Activated CD8-positive, alpha-beta T cell treated with anti-CD3 and anti-CD28 coated beads, Interleukin-2, amount 10 ng/mL, durations not matched to agents 7 days and 5 days (primary cell): ENCODE measurements around the gene SKP2. TPM values are rescaled to one million over a fixed set of nuclear protein-coding genes. Genes with fewer than 3 reads are reported as not detected.

ENCODE experiments used
- ATAC-seq: fragments of 150-1000 bp; cut with Tn5 transposase; one replicate; pipeline ENCODE4 v1.10.0; 2021; ENCODE audit warnings: moderate library complexity
- CTCF ChIA-PET: fragments of 350-600 bp; sonication (Branson Sonifier 250); formaldehyde crosslinking; loops from one replicate; lab custom pipeline; 2021; ENCODE audit warnings: antibody characterized with exemption; lab: Charles Lee
- POLR2A ChIA-PET: fragments of 350-600 bp; sonication (Branson Sonifier 250); formaldehyde crosslinking; loops from one replicate; lab custom pipeline; 2021; ENCODE audit warnings: antibody characterized with exemption; lab: Charles Lee
- DNase-seq: peaks from one replicate; pipeline ENCODE4 v3.0.0-alpha.2; 2020
- H3K27ac Mint-ChIP-seq: one replicate; pipeline ENCODE4 v1.8.0; 2021; ENCODE audit warnings: mild to moderate bottlenecking, mixed read lengths
- H3K27me3 Mint-ChIP-seq: one replicate; pipeline ENCODE4 v1.8.0; 2021; ENCODE audit warnings: low read depth, mixed read lengths
- H3K36me3 Mint-ChIP-seq: one replicate; pipeline ENCODE4 v1.8.0; 2021; ENCODE audit warnings: low read depth, mixed read lengths
- H3K4me1 Mint-ChIP-seq: one replicate; pipeline ENCODE4 v1.8.0; 2021; ENCODE audit warnings: low read depth, mixed read lengths
- H3K4me3 Mint-ChIP-seq: one replicate; pipeline ENCODE4 v1.8.0; 2021; ENCODE audit warnings: mild to moderate bottlenecking, mixed read lengths
- H3K9me3 Mint-ChIP-seq: one replicate; pipeline ENCODE4 v1.8.0; 2022; ENCODE audit warnings: mixed read lengths; ENCODE audit not compliant: insufficient read depth
- total RNA-seq, 2 experiments: library from RNA; stranded (reverse); gene quantifications; one replicate each; pipeline ENCODE4 v1.2.3, GENCODE V29; 2021

The SKP2 gene
- total RNA-seq, 2 experiments from 2014 or later, result 54.6 to 61.4 TPM

- H3K27ac Mint-ChIP-seq, result no peak overlapping the region
- H3K27me3 Mint-ChIP-seq, result no peaks in the 10 kb centered on the region
- no peaks in the 10 kb centered on the region for H3K9me3 Mint-ChIP-seq
- DNase-seq, result no peak
- H3K4me1 Mint-ChIP-seq, result peaks cover 23% of the 10 kb centered on the region
- ChIA-PET POLR2A (interaction anchor here (0.8 kb wide), 1 partner anchor 9 kb away, joined by 3 read pairs; the partner anchor contains the start of genes LMBRD2 and SKP2), CTCF (no interaction called here)
- H3K4me3 Mint-ChIP-seq, result no peak overlapping the region
- no peak for ATAC-seq
- peaks cover 63% of the 10 kb centered on the region for H3K36me3 Mint-ChIP-seq
Measured at GRCh38 chr5:36160617-36161016, 8.7 kb downstream of the SKP2 start.

GRCh38 chr5:36161361-36161760 lies 9.4 kb downstream of the SKP2 start:
- Mint-ChIP-seq H3K4me3 (no peak overlapping the region), H3K27ac (no peak overlapping the region), H3K36me3 (peaks cover 59% of the 10 kb centered on the region), H3K27me3 (no peaks in the 10 kb centered on the region), H3K9me3 (no peaks in the 10 kb centered on the region), H3K4me1 (peaks cover 18% of the 10 kb centered on the region)
- no peak for ATAC-seq
- ChIA-PET CTCF (no interaction called here), POLR2A (interaction anchor here (0.8 kb wide), 1 partner anchor 10 kb away, joined by 3 read pairs; the partner anchor contains the start of genes LMBRD2 and SKP2)
- no peak for DNase-seq

DNA sequence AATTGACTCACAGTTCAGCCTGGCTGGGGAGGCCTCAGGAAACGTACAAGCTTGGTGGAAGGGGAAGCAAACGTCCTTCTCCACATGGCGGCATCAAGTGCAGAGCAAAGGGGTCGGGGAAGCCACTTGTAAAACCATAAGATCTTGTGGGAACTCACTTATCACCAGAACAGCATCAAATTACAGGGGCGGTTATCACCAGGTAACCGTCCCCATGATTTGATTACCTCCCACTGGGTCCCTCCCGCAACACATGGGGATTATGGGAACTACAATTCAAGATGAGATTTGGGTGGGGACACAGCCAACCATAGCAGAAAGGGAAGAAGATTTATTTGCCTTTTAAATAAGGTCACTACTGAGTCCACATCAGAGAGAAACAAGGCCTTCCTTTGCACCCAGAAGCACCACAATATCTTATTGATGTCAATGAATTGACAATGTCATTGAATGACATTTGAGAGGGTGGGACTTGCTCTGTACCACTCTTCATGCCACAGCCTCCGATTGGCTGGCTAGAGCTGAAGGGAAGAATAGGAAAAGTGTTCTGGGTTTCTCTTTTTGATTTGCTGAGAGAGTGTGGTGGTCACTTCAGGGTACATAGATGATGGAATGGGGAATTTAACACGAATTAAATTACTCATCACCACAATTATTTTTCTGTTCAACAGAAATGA lies 11.0 kb downstream of the SKP2 start:
- ATAC-seq, result no peak
- no peaks in the 10 kb centered on the region for H3K9me3 Mint-ChIP-seq
- no peak overlapping the region for H3K27ac Mint-ChIP-seq
- H3K4me1 Mint-ChIP-seq, result peaks cover 16% of the 10 kb centered on the region
- no peak for DNase-seq
- no peaks in the 10 kb centered on the region for H3K27me3 Mint-ChIP-seq
- no peak overlapping the region for H3K4me3 Mint-ChIP-seq
- peaks cover 59% of the 10 kb centered on the region for H3K36me3 Mint-ChIP-seq
- ChIA-PET POLR2A (no interaction called here), CTCF (no interaction called here)

DNA sequence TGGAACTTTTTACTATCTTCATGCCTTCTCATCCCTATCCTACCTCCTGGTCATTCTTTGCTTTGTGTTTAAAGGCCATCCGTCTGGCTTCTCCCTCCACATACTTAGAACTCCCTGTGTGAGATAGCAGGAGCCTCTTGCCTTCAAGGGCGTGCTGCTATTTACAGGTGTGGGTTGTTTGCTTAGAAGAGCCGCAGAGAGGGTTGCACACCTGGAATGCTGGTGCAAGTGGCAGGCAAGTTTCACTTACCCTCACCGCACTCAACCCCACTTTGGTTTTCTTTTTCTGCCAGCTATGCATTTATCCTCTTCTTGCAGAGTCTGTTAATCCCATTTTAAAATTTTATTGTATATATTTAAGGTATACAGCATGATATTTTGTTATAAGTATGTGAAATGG lies 12.6 kb downstream of the SKP2 start:
- H3K4me1 Mint-ChIP-seq, result peaks cover 20% of the 10 kb centered on the region
- H3K36me3 Mint-ChIP-seq, result peaks cover 61% of the 10 kb centered on the region
- ChIA-PET POLR2A (no interaction called here), CTCF (interaction anchor here (2.4 kb wide), 1 partner anchor 86 kb away, joined by 5 read pairs; no protein-coding TSS in a partner anchor)
- no peaks in the 10 kb centered on the region for H3K9me3 Mint-ChIP-seq
- ATAC-seq, result no peak
- no peak overlapping the region for H3K4me3 Mint-ChIP-seq
- no peaks in the 10 kb centered on the region for H3K27me3 Mint-ChIP-seq
- no peak overlapping the region for H3K27ac Mint-ChIP-seq
- no peak for DNase-seq

DNA sequence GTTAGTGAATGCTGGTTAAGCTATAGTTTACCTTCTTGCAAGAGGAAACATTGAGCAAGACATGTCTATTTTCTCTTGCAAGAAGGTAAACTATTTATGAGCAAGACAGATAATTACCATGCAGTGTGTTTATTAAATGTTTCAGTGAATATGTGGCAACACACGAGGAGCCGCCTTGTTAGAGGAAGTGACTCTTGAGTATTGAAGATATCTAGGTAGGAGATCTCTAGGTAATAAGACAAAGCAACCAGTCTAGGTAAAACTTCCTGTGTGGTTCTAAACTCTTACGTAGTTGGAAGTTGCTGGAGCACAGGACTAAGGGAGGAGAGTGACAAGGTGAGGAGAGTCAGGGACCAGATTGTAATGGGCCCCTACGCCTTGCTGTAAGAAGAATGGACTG lies 16.8 kb downstream of the SKP2 start:
- no peak for ATAC-seq
- POLR2A ChIA-PET, result interaction anchor here (0.6 kb wide), 1 partner anchor 31 kb away, joined by 4 read pairs; no protein-coding TSS in a partner anchor

GRCh38 chr5:36170832-36171424 lies 19.0 kb downstream of the SKP2 start:
- ATAC-seq (no peak), DNase-seq (no peak)
- no peaks in the 10 kb centered on the region for H3K27me3 Mint-ChIP-seq
- H3K36me3 Mint-ChIP-seq, result peaks cover 65% of the 10 kb centered on the region
- no peak overlapping the region for H3K27ac Mint-ChIP-seq
- ChIA-PET CTCF (no interaction called here), POLR2A (no interaction called here)
- H3K9me3 Mint-ChIP-seq, result no peaks in the 10 kb centered on the region
- no peak overlapping the region for H3K4me3 Mint-ChIP-seq
- H3K4me1 Mint-ChIP-seq, result peaks cover 12% of the 10 kb centered on the region

More for the DNA sequence above, 16.8 kb downstream of the SKP2 start:
- Mint-ChIP-seq H3K4me3 (no peak overlapping the region), H3K36me3 (peaks cover 63% of the 10 kb centered on the region), H3K27me3 (no peaks in the 10 kb centered on the region), H3K9me3 (no peaks in the 10 kb centered on the region), H3K4me1 (peaks cover 12% of the 10 kb centered on the region), H3K27ac (peak overlapping the region; percentile 65)
- CTCF ChIA-PET, result interaction anchor here (1.7 kb wide), 1 partner anchor 16 kb away, joined by 4 read pairs; the partner anchor contains the start of genes LMBRD2 and SKP2
- no peak for DNase-seq

DNA sequence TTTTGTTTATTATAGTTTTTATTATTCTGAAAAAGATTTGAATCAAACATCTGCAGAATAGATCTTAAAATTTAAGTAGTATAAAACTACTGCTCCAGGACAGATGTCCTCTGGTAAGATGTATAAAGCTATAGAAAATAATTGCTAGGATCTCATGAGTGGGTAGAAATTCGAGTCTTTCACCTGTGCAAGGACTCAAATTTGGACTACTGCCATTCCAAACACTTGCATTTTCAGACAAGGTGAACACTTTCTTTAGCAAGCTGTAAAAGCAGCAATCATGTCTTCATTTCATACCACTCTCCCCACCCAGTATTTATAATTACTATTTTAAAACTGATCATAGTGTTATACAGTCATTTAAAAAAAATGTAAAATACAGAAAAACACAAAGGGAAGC lies 20.7 kb downstream of the SKP2 start:
- ChIA-PET POLR2A (no interaction called here), CTCF (interaction anchor here (1.1 kb wide), 1 partner anchor 94 kb away, joined by 3 read pairs; no protein-coding TSS in a partner anchor)
- Mint-ChIP-seq H3K27me3 (no peaks in the 10 kb centered on the region), H3K27ac (no peak overlapping the region), H3K9me3 (no peaks in the 10 kb centered on the region), H3K4me1 (peaks cover 16% of the 10 kb centered on the region), H3K36me3 (peaks cover 61% of the 10 kb centered on the region), H3K4me3 (no peak overlapping the region)
- DNase-seq (no peak), ATAC-seq (no peak)

DNA sequence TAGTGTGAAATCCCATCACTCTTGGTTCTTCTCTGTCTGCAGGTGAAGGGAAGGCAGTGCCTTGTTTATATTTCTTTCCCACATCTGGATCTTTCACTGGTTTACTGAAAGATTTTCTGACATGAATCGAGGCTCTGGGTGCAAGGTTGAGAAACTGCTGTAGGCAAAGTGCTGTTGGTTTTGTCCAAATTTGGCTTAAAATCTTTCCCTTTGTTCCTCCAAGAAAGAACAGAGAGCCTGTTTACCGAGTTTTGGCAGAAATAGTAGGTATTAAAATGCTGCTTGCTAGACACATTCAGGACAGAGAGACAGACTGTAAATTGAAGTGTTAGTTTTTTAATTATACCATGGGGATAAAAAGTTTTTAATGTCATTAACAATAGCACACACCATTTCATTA lies 21.5 kb downstream of the SKP2 start:
- H3K27me3 Mint-ChIP-seq, result no peaks in the 10 kb centered on the region
- no peak overlapping the region for H3K4me3 Mint-ChIP-seq
- ATAC-seq (no peak), DNase-seq (no peak)
- CTCF ChIA-PET, result interaction anchor here (1.5 kb wide), 1 partner anchor 22 kb away, joined by 3 read pairs; no protein-coding TSS in a partner anchor
- POLR2A ChIA-PET, result no interaction called here
- H3K36me3 Mint-ChIP-seq, result peaks cover 55% of the 10 kb centered on the region
- peaks cover 9% of the 10 kb centered on the region for H3K4me1 Mint-ChIP-seq
- H3K27ac Mint-ChIP-seq, result no peak overlapping the region
- H3K9me3 Mint-ChIP-seq, result no peaks in the 10 kb centered on the region

DNA sequence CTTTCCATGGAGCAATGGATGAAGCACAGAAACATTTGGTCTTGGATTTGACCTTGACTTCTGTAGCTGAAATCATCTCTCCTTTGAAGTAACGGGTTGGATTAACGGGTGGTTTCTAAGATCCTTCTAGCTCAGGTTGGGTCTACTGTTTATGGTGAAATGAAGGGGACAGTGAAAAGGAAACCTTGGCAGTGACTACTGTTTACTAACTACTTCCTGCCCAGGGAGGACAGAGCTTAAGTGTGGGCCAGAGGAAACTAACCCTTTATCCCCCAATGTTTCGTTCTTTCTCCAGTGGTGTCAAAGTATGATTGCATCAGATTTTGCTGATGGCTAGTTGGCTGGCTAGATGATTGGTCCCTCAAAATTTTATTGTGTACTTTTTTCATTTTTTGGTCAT lies 22.2 kb downstream of the SKP2 start:
- no peak overlapping the region for H3K4me3 Mint-ChIP-seq
- peak overlapping the region; percentile 37 for H3K27ac Mint-ChIP-seq
- DNase-seq, result no peak
- ChIA-PET CTCF (interaction anchor here (1.5 kb wide), 1 partner anchor 23 kb away, joined by 3 read pairs; no protein-coding TSS in a partner anchor), POLR2A (no interaction called here)
- peaks cover 4% of the 10 kb centered on the region for H3K4me1 Mint-ChIP-seq
- ATAC-seq, result no peak
- no peaks in the 10 kb centered on the region for H3K27me3 Mint-ChIP-seq
- no peaks in the 10 kb centered on the region for H3K9me3 Mint-ChIP-seq
- peaks cover 58% of the 10 kb centered on the region for H3K36me3 Mint-ChIP-seq

GRCh38 chr5:36175043-36175442 lies 23.1 kb downstream of the SKP2 start:
- H3K27ac Mint-ChIP-seq, result no peak overlapping the region
- H3K4me3 Mint-ChIP-seq, result no peak overlapping the region
- H3K27me3 Mint-ChIP-seq, result no peaks in the 10 kb centered on the region
- no peaks in the 10 kb centered on the region for H3K9me3 Mint-ChIP-seq
- H3K36me3 Mint-ChIP-seq, result peaks cover 56% of the 10 kb centered on the region
- ChIA-PET POLR2A (no interaction called here), CTCF (no interaction called here)
- DNase-seq (no peak), ATAC-seq (no peak)
- peaks cover 4% of the 10 kb centered on the region for H3K4me1 Mint-ChIP-seq

DNA sequence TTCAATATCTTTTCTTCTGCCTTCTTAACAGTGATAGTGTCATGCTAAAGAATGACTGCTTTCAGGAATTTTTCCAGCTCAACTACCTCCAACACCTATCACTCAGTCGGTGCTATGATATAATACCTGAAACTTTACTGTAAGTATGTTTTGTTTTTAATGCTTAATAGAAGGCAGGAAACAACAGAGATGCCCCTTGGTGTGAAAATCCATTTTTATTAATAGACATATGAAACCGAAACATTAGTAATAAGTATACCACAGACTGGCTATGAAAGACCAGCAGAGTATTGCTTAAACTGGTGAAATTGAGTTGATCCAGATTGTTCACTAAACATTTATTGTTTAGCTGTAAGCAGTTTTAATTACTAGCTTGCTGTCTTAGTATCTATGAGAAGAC lies 25.2 kb downstream of the SKP2 start:
- H3K4me3 Mint-ChIP-seq, result no peak overlapping the region
- no peak overlapping the region for H3K27ac Mint-ChIP-seq
- H3K36me3 Mint-ChIP-seq, result peaks cover 64% of the 10 kb centered on the region
- no peak for DNase-seq
- no peaks in the 10 kb centered on the region for H3K27me3 Mint-ChIP-seq
- peaks cover 4% of the 10 kb centered on the region for H3K4me1 Mint-ChIP-seq
- ATAC-seq, result no peak
- no peaks in the 10 kb centered on the region for H3K9me3 Mint-ChIP-seq
- CTCF ChIA-PET, result interaction anchor here (0.6 to 0.9 kb wide), 2 partner anchors 10 to 60 kb away, joined by 3 read pairs; no protein-coding TSS in a partner anchor
- POLR2A ChIA-PET, result no interaction called here
